ENCODE measurements around the gene CLDN3. TPM values are rescaled to one million over a fixed set of nuclear protein-coding genes. Genes with fewer than 3 reads are reported as not detected.

CLDN3 gene
- total and polyA plus RNA-seq, 10 of the 15 experiments (the other 5 are each of a cell fraction or from before 2014, with no cell fraction given), result 0.05 TPM; not detected in 9

DNA sequence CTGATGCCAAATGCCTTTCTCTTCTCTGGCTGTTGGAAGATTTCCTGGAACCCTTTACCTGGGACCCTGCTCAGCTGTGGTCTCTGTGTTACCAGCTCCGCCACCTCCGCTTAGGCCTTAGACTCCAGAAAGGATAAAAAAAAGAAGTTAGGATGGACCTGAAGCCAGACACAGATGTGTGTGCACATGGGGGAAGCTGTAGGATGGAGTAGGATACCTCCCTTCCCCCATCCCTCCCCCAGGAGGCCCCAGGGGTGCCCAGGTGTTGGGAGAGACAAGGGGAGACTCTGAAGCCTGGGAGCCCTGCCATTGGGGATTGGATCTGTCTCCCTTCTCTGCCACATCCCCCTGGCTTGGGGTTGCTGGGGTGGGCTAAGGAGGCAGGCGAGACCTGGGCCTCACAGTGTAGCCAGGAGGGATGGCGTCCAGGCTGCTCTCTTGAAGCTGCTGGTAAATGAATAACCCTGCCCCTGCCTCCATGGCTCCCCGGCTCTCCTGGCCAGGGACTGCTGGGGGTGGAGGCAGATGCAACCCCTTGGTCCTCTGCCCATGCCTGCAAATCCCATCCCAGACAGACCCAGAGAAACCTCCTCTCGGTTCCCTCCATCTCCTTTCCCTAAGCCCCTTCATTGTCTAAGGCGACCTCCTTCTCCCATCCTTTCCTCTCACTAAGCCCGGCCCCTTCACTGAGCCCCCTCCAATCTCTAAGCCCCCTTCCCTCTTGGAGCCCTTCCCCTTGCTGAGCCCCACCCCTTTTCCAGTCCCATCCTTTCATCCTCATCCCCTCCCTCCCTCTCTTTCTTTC lies 8.0 kb downstream of the CLDN3 start:
- DNase-seq (ENCODE audit: low read depth, low spot score) (no peak), ATAC-seq (no peak; the same call in 2 of the 3 replicates), FAIRE-seq (no peak)
- H3K4me1 ChIP-seq (ENCODE audit: control insufficient read depth, insufficient read depth, low read length), result no peaks in the 10 kb centered on the region
- H3K9me3 ChIP-seq (replicated peaks; ENCODE audit: control insufficient read depth, insufficient read depth, low read length), result no peaks in the 10 kb centered on the region
- POLR2A ChIA-PET, result no interaction called here
- no TSS peak for BruUV-seq (replicated peaks)
- CTCF ChIA-PET, result no interaction called here
- SMC1A ChIA-PET (ENCODE audit: uncharacterized antibody, unreplicated experiment), result no interaction called here
- RAD21 ChIA-PET (ENCODE audit: unreplicated experiment), result no interaction called here
- no peaks in the 10 kb centered on the region for H3K27me3 ChIP-seq (replicated peaks in 1 of 2; ENCODE audit: control insufficient read depth in 2 of 2, insufficient read depth in 2 of 2, low read length in 1 of 2)
- H2AFZ ChIP-seq (ENCODE audit: control insufficient read depth, low read depth, low read length), result no peak overlapping the region
- no peaks in the 10 kb centered on the region for H4K20me1 ChIP-seq (ENCODE audit: control insufficient read depth, insufficient read depth)
- H3K9ac ChIP-seq (ENCODE audit: control insufficient read depth, insufficient read depth, low read length), result no peak overlapping the region
- intact Hi-C loops (cut with micrococcal nuclease; ENCODE audit: unreplicated experiment) (no loop called here), in situ Hi-C loops (cut with MboI) (no loop called here)
- H3K4me2 ChIP-seq (ENCODE audit: control insufficient read depth, insufficient read depth), result no peak overlapping the region
- 42% methylated on average over 8 of the region's 8 CpGs for WGBS (ENCODE audit: insufficient coverage, insufficient replicate concordance, low lambda C conversion rate, missing lambda C conversion rate)
- TF ChIP-seq WRNIP1 (IDR thresholded peaks at IDR 0.05; ENCODE audit: borderline replicate concordance, low read depth, low read length), result no peak
- TF ChIP-seq GATAD2B (conservative IDR thresholded peaks at IDR 0.05; ENCODE audit: low read depth), result no peak
- no peak for TF ChIP-seq NFYA (IDR thresholded peaks at IDR 0.05; ENCODE audit: borderline replicate concordance, low read depth, low read length)
- TF ChIP-seq ZNF217 (IDR thresholded peaks at IDR 0.05), result no peak
- no peak for TF ChIP-seq BHLHE40 (IDR thresholded peaks at IDR 0.05; ENCODE audit: borderline replicate concordance in 1 of 2, low read depth in 2 of 2, low read length in 1 of 2)
- no peak for TF ChIP-seq MEF2A (IDR thresholded peaks at IDR 0.05; ENCODE audit: insufficient read depth, low read depth, low read length)
- TF ChIP-seq KLF5 (IDR thresholded peaks at IDR 0.05; ENCODE audit: partially characterized antibody), result no peak
- no peak for TF ChIP-seq SPI1 (IDR thresholded peaks at IDR 0.05; ENCODE audit: borderline replicate concordance, insufficient read depth, low read depth, low read length)
- TF ChIP-seq REST (IDR thresholded peaks at IDR 0.05; ENCODE audit: low read depth, low read length), result no peak
- TF ChIP-seq FOXK2 (IDR thresholded peaks at IDR 0.05), result no peak
- no peak for TF ChIP-seq CBX3 (IDR thresholded peaks at IDR 0.05; ENCODE audit: borderline replicate concordance, low read depth)
- no peak for TF ChIP-seq POU2F2 (IDR thresholded peaks at IDR 0.05; ENCODE audit: borderline replicate concordance, low read depth, low read length)
- TF ChIP-seq HDAC6 (IDR thresholded peaks at IDR 0.05; ENCODE audit: unreplicated experiment), result no peak
- no peak for TF ChIP-seq BCL11A (IDR thresholded peaks at IDR 0.05; ENCODE audit: low read depth, low read length)
- TF ChIP-seq JUNB (IDR thresholded peaks at IDR 0.05), result no peak
- TF ChIP-seq NR2F1 (conservative IDR thresholded peaks at IDR 0.05), result no peak
- TF ChIP-seq GABPA (IDR thresholded peaks at IDR 0.05; ENCODE audit: low read depth), result no peak
- no peak for TF ChIP-seq KDM1A (IDR thresholded peaks at IDR 0.05; ENCODE audit: borderline replicate concordance)
- no peak for TF ChIP-seq PML (IDR thresholded peaks at IDR 0.05; ENCODE audit: low read length)
- TF ChIP-seq TAF1 (IDR thresholded peaks at IDR 0.05; ENCODE audit: borderline replicate concordance, low read depth, low read length), result no peak
- H3K79me2 ChIP-seq (ENCODE audit: control insufficient read depth, insufficient read depth, low read length), result no peaks in the 10 kb centered on the region
- H3K4me3 ChIP-seq, result no peak overlapping the region
- no peak overlapping the region for H3K27ac ChIP-seq (ENCODE audit: control insufficient read depth, insufficient read depth)
- no peaks in the 10 kb centered on the region for H3K36me3 ChIP-seq (ENCODE audit: control insufficient read depth in 2 of 2, insufficient read depth in 2 of 2, low read length in 1 of 2)

Data from GM12878 (cell line).